HL-60 (cell line): Measurements from ENCODE around the gene SPDYE2B.
"Not testable (repeated sequence)": the region's sequence is repeated elsewhere in the genome, so short reads cannot be mapped to it uniquely, and the experiment has no call there.

Experiments used
- POLR2AphosphoS5 ChIP-seq: IDR thresholded peaks from 2 replicates; pipeline ENCODE4 v1.6.1; 2012; ENCODE audit warnings: low read depth
- TF ChIP-seq, protein P1 (sequence below): IDR thresholded peaks from one replicate; pipeline ENCODE4 v1.5.1; 2011; ENCODE audit warnings: low read length, control low read depth, inconsistent platforms; ENCODE audit not compliant: insufficient read depth

DNA sequence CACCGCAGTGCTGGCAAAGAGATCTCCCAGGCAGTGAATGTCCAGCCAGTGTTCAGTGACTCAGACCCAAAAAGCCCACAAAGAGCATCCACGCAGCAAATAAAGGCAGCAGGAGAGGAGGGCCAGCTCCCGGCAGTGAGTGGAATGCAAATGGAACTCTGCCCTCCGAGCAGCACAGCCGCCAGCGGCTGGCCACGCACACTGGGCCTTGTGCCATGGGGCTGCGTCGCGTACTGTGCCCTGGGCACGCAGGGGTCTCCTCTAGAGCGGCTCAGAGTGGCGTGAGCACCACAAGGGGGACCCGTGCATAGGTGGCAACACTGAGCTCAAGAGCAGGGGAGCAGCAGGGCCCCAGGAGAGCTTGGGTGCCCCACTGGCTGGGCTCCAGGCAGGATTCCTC lies 17.4 kb downstream of the SPDYE2B start:
- TF ChIP-seq POLR2AphosphoS5, result not testable (repeated sequence)
- TF ChIP-seq, protein P1, sequence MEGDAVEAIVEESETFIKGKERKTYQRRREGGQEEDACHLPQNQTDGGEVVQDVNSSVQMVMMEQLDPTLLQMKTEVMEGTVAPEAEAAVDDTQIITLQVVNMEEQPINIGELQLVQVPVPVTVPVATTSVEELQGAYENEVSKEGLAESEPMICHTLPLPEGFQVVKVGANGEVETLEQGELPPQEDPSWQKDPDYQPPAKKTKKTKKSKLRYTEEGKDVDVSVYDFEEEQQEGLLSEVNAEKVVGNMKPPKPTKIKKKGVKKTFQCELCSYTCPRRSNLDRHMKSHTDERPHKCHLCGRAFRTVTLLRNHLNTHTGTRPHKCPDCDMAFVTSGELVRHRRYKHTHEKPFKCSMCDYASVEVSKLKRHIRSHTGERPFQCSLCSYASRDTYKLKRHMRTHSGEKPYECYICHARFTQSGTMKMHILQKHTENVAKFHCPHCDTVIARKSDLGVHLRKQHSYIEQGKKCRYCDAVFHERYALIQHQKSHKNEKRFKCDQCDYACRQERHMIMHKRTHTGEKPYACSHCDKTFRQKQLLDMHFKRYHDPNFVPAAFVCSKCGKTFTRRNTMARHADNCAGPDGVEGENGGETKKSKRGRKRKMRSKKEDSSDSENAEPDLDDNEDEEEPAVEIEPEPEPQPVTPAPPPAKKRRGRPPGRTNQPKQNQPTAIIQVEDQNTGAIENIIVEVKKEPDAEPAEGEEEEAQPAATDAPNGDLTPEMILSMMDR, result not testable (repeated sequence)
